Thyroid gland (tissue), 4 donors: ENCODE measurements around the gene GCK.

Experiments
- POLR2A ChIP-seq, 2 donors: fragments of 450-650 bp; IDR thresholded peaks; one replicate each; pipeline ENCODE4 v1.6.1; 2017; ENCODE audit warnings: antibody characterized with exemption in 2 of 2, mild to moderate bottlenecking in 2 of 2, moderate library complexity in 1 of 2
- TF ChIP-seq, protein P1 (sequence below), 6 experiments: fragments of 200-600 bp in 3 of 6; fragments of 450-650 bp in 3 of 6; sonication (generic) in 3 of 6; IDR thresholded peaks; one replicate each; pipeline ENCODE4 v1.5.1; 2016 to 2019; ENCODE audit warnings: antibody characterized with exemption in 6 of 6, mild to moderate bottlenecking in 2 of 6, inconsistent platforms in 1 of 6, moderate library complexity in 1 of 6

DNA sequence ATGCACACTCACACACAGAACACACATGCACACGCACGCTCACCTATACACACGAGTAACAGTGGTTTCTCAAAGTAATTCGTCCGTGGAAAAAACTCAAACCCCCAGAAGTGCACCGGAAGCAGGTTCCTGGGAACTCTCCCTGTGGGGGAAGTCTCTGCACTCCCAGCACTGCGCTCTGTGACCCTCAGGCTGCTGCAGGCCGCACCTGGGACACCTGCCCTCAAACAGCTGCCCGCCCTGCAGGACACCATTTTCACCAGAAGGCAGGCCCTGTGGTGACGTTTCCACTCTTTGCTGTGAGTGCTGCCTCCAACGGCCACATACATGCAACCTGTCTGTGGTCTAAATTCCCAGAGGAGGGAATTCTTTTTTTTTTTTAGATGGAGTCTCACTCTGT lies 32.8 kb upstream of the GCK start:
- no peak for TF ChIP-seq POLR2A (IDR thresholded peaks at IDR 0.05)
- TF ChIP-seq, protein P1, sequence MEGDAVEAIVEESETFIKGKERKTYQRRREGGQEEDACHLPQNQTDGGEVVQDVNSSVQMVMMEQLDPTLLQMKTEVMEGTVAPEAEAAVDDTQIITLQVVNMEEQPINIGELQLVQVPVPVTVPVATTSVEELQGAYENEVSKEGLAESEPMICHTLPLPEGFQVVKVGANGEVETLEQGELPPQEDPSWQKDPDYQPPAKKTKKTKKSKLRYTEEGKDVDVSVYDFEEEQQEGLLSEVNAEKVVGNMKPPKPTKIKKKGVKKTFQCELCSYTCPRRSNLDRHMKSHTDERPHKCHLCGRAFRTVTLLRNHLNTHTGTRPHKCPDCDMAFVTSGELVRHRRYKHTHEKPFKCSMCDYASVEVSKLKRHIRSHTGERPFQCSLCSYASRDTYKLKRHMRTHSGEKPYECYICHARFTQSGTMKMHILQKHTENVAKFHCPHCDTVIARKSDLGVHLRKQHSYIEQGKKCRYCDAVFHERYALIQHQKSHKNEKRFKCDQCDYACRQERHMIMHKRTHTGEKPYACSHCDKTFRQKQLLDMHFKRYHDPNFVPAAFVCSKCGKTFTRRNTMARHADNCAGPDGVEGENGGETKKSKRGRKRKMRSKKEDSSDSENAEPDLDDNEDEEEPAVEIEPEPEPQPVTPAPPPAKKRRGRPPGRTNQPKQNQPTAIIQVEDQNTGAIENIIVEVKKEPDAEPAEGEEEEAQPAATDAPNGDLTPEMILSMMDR (IDR thresholded peaks at IDR 0.05) = no peak
